HepG2 (cell line): ENCODE results near the gene XPO5. TPM values are rescaled to one million over a fixed set of nuclear protein-coding genes. Genes with fewer than 3 reads are reported as not detected.

Experiments used
- CCAR2 ChIP-seq: fragments of 200-400 bp; formaldehyde crosslinking; optimal IDR thresholded peaks from 2 replicates; pipeline ENCODE3; 2018; ENCODE audit warnings: low read depth, mild to moderate bottlenecking, low read length, moderate library complexity
- DPF2 ChIP-seq: sonication (generic); formaldehyde crosslinking; IDR thresholded peaks from 2 replicates; pipeline ENCODE4 v1.4.0; 2020; ENCODE audit warnings: mild to moderate bottlenecking, low read depth, missing genetic modification reagents, borderline replicate concordance
- FOXK1 ChIP-seq: sonication (generic); formaldehyde crosslinking; IDR thresholded peaks from 2 replicates; pipeline ENCODE4 v1.4.0; 2020; ENCODE audit warnings: low read depth, missing genetic modification reagents, borderline replicate concordance
- GATA4 ChIP-seq: sonication (generic); IDR thresholded peaks from 2 replicates; pipeline ENCODE4 v1.6.1; 2016; ENCODE audit warnings: antibody characterized with exemption, low read depth, borderline replicate concordance
- NR2F1 ChIP-seq, 2 experiments: fragments of 450-650 bp in 1 of 2; formaldehyde crosslinking in 1 of 2; IDR thresholded peaks; 2 replicates each; pipeline versions ENCODE4 v1.5.0 to v1.6.1; 2016 to 2020; ENCODE audit warnings: mild to moderate bottlenecking in 1 of 2, missing compliant biosample characterization in 1 of 2, missing genetic modification reagents in 1 of 2, moderate library complexity in 1 of 2
- POLR2AphosphoS2 ChIP-seq: IDR thresholded peaks from 2 replicates; pipeline ENCODE4 v1.6.1; 2011; ENCODE audit warnings: low read depth, low read length, improper control_type of control experiment
- RNF219 ChIP-seq: sonication (generic); formaldehyde crosslinking; IDR thresholded peaks from 2 replicates; pipeline ENCODE4 v1.5.0; 2020; ENCODE audit warnings: mild to moderate bottlenecking, missing genetic modification reagents
- TFE3 ChIP-seq: IDR thresholded peaks from 2 replicates; pipeline ENCODE4 v1.6.1; 2016
- THAP9 ChIP-seq: sonication (generic); formaldehyde crosslinking; IDR thresholded peaks from 2 replicates; pipeline ENCODE4; 2020; ENCODE audit warnings: missing genetic modification reagents, mild to moderate bottlenecking, borderline replicate concordance
- ZBTB7A ChIP-seq: sonication (generic); formaldehyde crosslinking; IDR thresholded peaks from 2 replicates; pipeline ENCODE4 v1.8.0; 2022; ENCODE audit warnings: mild to moderate bottlenecking, missing genetic modification reagents
- ZKSCAN8 ChIP-seq: IDR thresholded peaks from 2 replicates; pipeline ENCODE4 v1.6.1; 2016; ENCODE audit warnings: borderline replicate concordance, missing genetic modification reagents, missing compliant biosample characterization
- ZNF18 ChIP-seq: sonication (generic); formaldehyde crosslinking; IDR thresholded peaks from 2 replicates; pipeline ENCODE4 v1.8.0; 2022; ENCODE audit warnings: mild to moderate bottlenecking, missing genetic modification reagents; ENCODE audit not compliant: insufficient replicate concordance
- ZNF562 ChIP-seq: sonication (generic); formaldehyde crosslinking; IDR thresholded peaks from 2 replicates; pipeline ENCODE4 v1.8.0; 2022; ENCODE audit warnings: missing genetic modification reagents, borderline replicate concordance
- ZNF770 ChIP-seq: sonication (generic); formaldehyde crosslinking; IDR thresholded peaks from 2 replicates; pipeline ENCODE4 v1.5.0; 2020; ENCODE audit warnings: mild to moderate bottlenecking, missing genetic modification reagents
- polyA plus RNA-seq, 8 experiments: library from polyadenylated mRNA; depleted of rRNA in 3 of 8; stranded (reverse) in 7 of 8; unstranded in 1 of 8; fragments of >200 nt; fragmentation: Illumina TruSeq in 4 of 8; extraction: Trizol in 4 of 8; gene quantifications; 2 replicates each; pipeline versions ENCODE4 v1.2.1 to v1.2.3, GENCODE V29; 2011 to 2016; ENCODE audit warnings: low read depth in 4 of 8, missing spikeins in 1 of 8, mixed read lengths in 1 of 8; ENCODE audit not compliant: insufficient read depth in 1 of 8
- total RNA-seq, 5 experiments: library from RNA; depleted of rRNA; stranded (reverse); fragments of >200 nt; fragmentation: Illumina TruSeq; extraction: Trizol; gene quantifications; 2 replicates each; pipeline ENCODE4 v1.2.3, GENCODE V29; 2016; ENCODE audit warnings: low read depth in 1 of 5

The XPO5 gene
- total and polyA plus RNA-seq, 2 of the 13 experiments (the other 11 are each of a cell fraction or from before 2014, with no cell fraction given): 52.2 to 68.0 TPM

- 0 out of 2 replicates have a peak, but pooled peaks have one; percentile 63 for TF ChIP-seq THAP9 (CRISPR knock-in tag)
- TF ChIP-seq ZBTB7A (CRISPR knock-in tag): no peak
- no peak for TF ChIP-seq DPF2 (CRISPR knock-in tag)
- TF ChIP-seq ZNF770 (CRISPR knock-in tag): no peak
- no peak for TF ChIP-seq FOXK1
- TF ChIP-seq TFE3 (CRISPR knock-in tag): no peak
- TF ChIP-seq ZNF562 (CRISPR knock-in tag): no peak
- no peak for TF ChIP-seq POLR2AphosphoS2
- TF ChIP-seq ZNF18 (CRISPR knock-in tag): no peak
- no peak for TF ChIP-seq CCAR2
- TF ChIP-seq NR2F1 (CRISPR knock-in tag; IDR thresholded peaks at IDR 0.05): no peak
- no peak for TF ChIP-seq GATA4
- no peak for TF ChIP-seq RNF219 (CRISPR knock-in tag)
- no peak for TF ChIP-seq ZKSCAN8 (CRISPR knock-in tag)
Measured at GRCh38 chr6:43509984-43510826, 65.6 kb downstream of the XPO5 start, which contains the start of gene LRRC73 (continued).
